GM12878 (cell line): Measurements from ENCODE around the gene ANXA2R. TPM values are rescaled to one million over a fixed set of nuclear protein-coding genes. Genes with fewer than 3 reads are reported as not detected.
A peak's percentile ranks its signal among the peaks of the same experiment; 100 is the strongest.

Source experiments
- BHLHE40 ChIP-seq, 2 experiments: fragments of 450-650 bp in 1 of 2; IDR thresholded peaks; 2 replicates each; pipeline ENCODE4 v1.6.1; 2011 to 2017; ENCODE audit warnings: low read depth in 2 of 2, borderline replicate concordance in 1 of 2, improper control_type of control experiment in 1 of 2, low read length in 1 of 2, mild to moderate bottlenecking in 1 of 2
- CEBPZ ChIP-seq: fragments of 150-350 bp; IDR thresholded peaks from 2 replicates; pipeline ENCODE4 v1.6.1; 2016; ENCODE audit warnings: low read depth, low read length
- CREM ChIP-seq: IDR thresholded peaks from 2 replicates; pipeline ENCODE4 v1.6.1; 2014; ENCODE audit warnings: antibody characterized with exemption, low read depth
- CTCF ChIP-seq, 3 experiments: IDR thresholded peaks in 2 of 3; conservative IDR thresholded peaks in 1 of 3; 2 replicates each; pipeline ENCODE4 v1.5.1; 2011; ENCODE audit warnings: low read depth in 3 of 3, low read length in 3 of 3, mild to moderate bottlenecking in 3 of 3, control low read depth in 2 of 3, moderate library complexity in 2 of 3, inconsistent platforms in 1 of 3, mixed read lengths in 1 of 3; ENCODE audit not compliant: control insufficient read depth in 2 of 3, insufficient read depth in 1 of 3; ENCODE audit errors: extremely low read depth in 1 of 3
- E4F1 ChIP-seq: fragments of 450-650 bp; IDR thresholded peaks from 2 replicates; pipeline ENCODE4 v1.6.1; 2018; ENCODE audit warnings: borderline replicate concordance, mild to moderate bottlenecking; ENCODE audit not compliant: partially characterized antibody
- EED ChIP-seq: sonication (generic); IDR thresholded peaks from 2 replicates; pipeline ENCODE4 v1.6.1; 2016; ENCODE audit warnings: antibody characterized with exemption, low read depth
- FOXK2 ChIP-seq: fragments of 450-650 bp; IDR thresholded peaks from 2 replicates; pipeline ENCODE4 v1.6.1; 2017; ENCODE audit warnings: mild to moderate bottlenecking, moderate library complexity
- HCFC1 ChIP-seq: fragments of 150-350 bp; IDR thresholded peaks from 2 replicates; pipeline ENCODE4 v1.6.1; 2014; ENCODE audit warnings: low read length
- HSF1 ChIP-seq: fragments of 150-350 bp; IDR thresholded peaks from 2 replicates; pipeline ENCODE4 v1.6.1; 2014; ENCODE audit warnings: mild to moderate bottlenecking, low read depth, low read length
- IRF3 ChIP-seq: fragments of 450-650 bp; IDR thresholded peaks from 2 replicates; pipeline ENCODE4 v1.6.1; 2014; ENCODE audit warnings: mild to moderate bottlenecking
- MTA3 ChIP-seq: IDR thresholded peaks from 2 replicates; pipeline ENCODE4 v1.6.1; 2012; ENCODE audit warnings: low read length, inconsistent platforms, borderline replicate concordance
- ZBTB11 ChIP-seq: fragments of 450-650 bp; formaldehyde crosslinking; IDR thresholded peaks from 2 replicates; pipeline ENCODE4 v1.5.0; 2022; ENCODE audit warnings: mild to moderate bottlenecking, missing genetic modification characterization
- polyA plus RNA-seq, 11 experiments: library from polyadenylated mRNA; depleted of rRNA in 4 of 11; unstranded in 6 of 11; stranded (reverse) in 5 of 11; fragments of >200 nt; fragmentation: Nextera tagmentation in 4 of 11; fragmentation: Illumina TruSeq in 1 of 11; extraction: Ambion mirVana in 4 of 11; extraction: Trizol in 1 of 11; gene quantifications; 1 replicate in 1 of 11; 2 replicates in 10 of 11; pipeline versions ENCODE4 v1.2.1 to v1.2.3, GENCODE V29; 2011 to 2016; ENCODE audit warnings: inconsistent platforms in 2 of 11, missing spikeins in 2 of 11, low read depth in 1 of 11
- total RNA-seq, 4 experiments: library from RNA; depleted of rRNA in 3 of 4; stranded (reverse); fragments of >200 nt in 3 of 4; fragmentation: Illumina TruSeq in 1 of 4; extraction: Trizol in 1 of 4; gene quantifications; 2 replicates each; pipeline versions ENCODE4 v1.2.1 to v1.2.3, GENCODE V29; 2013 to 2021

ANXA2R gene
- total and polyA plus RNA-seq, 10 of the 15 experiments (the other 5 are each of a cell fraction or from before 2014, with no cell fraction given) = 2.3 to 7.8 (median 4.4) TPM

GRCh38 chr5:43040287-43041098 lies at the start of gene ANXA2R (continued):
- TF ChIP-seq CTCF (IDR thresholded peaks at IDR 0.05 in 2 of 3, conservative IDR thresholded peaks at IDR 0.05 in 1 of 3; ENCODE audit: control insufficient read depth in 2 of 3, extremely low read depth in 1 of 3, insufficient read depth in 1 of 3, low read depth in 3 of 3, low read length in 3 of 3) (peak; percentile 83 to 95 (median 92)), EED (no peak), IRF3 (no peak), CEBPZ (no peak), MTA3 (no peak; the same call in 1 of the 2 replicates), E4F1 (no peak), FOXK2 (no peak), HSF1 (no peak), ZBTB11 (CRISPR knock-in tag) (no peak), HCFC1 (no peak), CREM (peak; percentile 75), BHLHE40 (IDR thresholded peaks at IDR 0.05; ENCODE audit: borderline replicate concordance in 1 of 2, low read depth in 2 of 2, low read length in 1 of 2) (peak; percentile 84 to 88)
